ENCODE measurements around the gene TTC39A. TPM values are rescaled to one million over a fixed set of nuclear protein-coding genes. Genes with fewer than 3 reads are reported as not detected.
"Not testable (repeated sequence)": the region's sequence is repeated elsewhere in the genome, so short reads cannot be mapped to it uniquely, and the experiment has no call there.

TTC39A gene
- total and polyA plus RNA-seq, 2 of the 13 experiments (the other 11 are each of a cell fraction or from before 2014, with no cell fraction given) = 0.33 to 1.5 TPM

DNA sequence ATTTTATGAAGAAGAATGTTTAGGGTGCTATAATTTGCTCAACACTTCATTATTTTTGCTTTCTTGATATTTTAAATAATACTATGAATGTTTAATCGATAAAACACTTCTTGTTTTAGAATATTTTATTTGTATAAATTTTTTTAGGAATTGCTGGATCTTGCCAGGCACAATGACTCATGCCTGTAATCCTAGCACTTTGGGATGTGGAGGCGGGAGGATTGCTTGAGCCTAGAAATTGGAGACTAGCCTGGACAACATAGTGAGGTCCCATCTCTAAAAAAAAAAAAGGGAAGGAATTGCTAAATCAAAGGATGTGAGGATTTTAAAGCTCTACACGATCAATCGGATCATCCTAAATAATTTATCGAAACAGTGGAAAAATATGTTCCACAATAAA is 76.7 kb downstream of the TTC39A start:
- FAIRE-seq = no peak
- H3K36me3 ChIP-seq (replicated peaks in 1 of 2; ENCODE audit: control insufficient read depth in 1 of 2, insufficient read depth in 2 of 2, low read length in 2 of 2) = no peaks in the 10 kb centered on the region
- no TSS peak for BruUV-seq (replicated peaks)
- no peaks in the 10 kb centered on the region for H3K9me3 ChIP-seq (ENCODE audit: low read length)
- H3K27ac ChIP-seq (ENCODE audit: extremely low read length, insufficient read depth, low read length) = no peak overlapping the region
- peaks cover 38% of the 10 kb centered on the region for H4K20me1 ChIP-seq (ENCODE audit: insufficient read depth, low read length)
- no peak overlapping the region for H3K4me3 ChIP-seq (replicated peaks in 1 of 3; ENCODE audit: insufficient read depth in 1 of 3, low read depth in 2 of 3, low read length in 3 of 3)
- CTCF ChIA-PET (ENCODE audit: low intra/inter-chr PET ratio, low total read pairs) = no interaction called here
- H3K4me1 ChIP-seq (ENCODE audit: insufficient read depth, low read length) = peaks cover 20% of the 10 kb centered on the region
- no peak overlapping the region for H3K9ac ChIP-seq (ENCODE audit: insufficient read depth, low read depth, low read length)
- intact Hi-C loops (cut with micrococcal nuclease; ENCODE audit: unreplicated experiment) = no loop called here
- no peaks in the 10 kb centered on the region for H3K27me3 ChIP-seq (ENCODE audit: control insufficient read depth in 1 of 2, insufficient read depth in 2 of 2, low read length in 2 of 2)
- no peak overlapping the region for H3K4me2 ChIP-seq (ENCODE audit: low read depth, low read length)
- in situ Hi-C loops (cut with HindIII; ENCODE audit: extremely low pct_ligation_motif_present, low pct_unique_long_range_greater_than_20kb) = no loop called here
- TF ChIP-seq TBL1XR1 (IDR thresholded peaks at IDR 0.05; ENCODE audit: borderline replicate concordance, low read length, partially characterized antibody) (no peak), ZNF121 (CRISPR knock-in tag; IDR thresholded peaks at IDR 0.05) (0 out of 2 replicates have a peak, but pooled peaks have one; percentile 7)
- ATAC-seq = no peak
- no peak for DNase-seq (ENCODE audit: low spot score)
- POLR2A ChIA-PET = no interaction called here
- peaks cover 77% of the 10 kb centered on the region for H3K79me2 ChIP-seq (ENCODE audit: insufficient read depth, low read length)
- whole genome bisulfite sequencing (ENCODE audit: low lambda C conversion rate) = 95% methylated on average over 5 of the region's 5 CpGs
- H2AFZ ChIP-seq (ENCODE audit: low read length) = no peak overlapping the region

- no peak overlapping the region for H3K4me3 ChIP-seq (replicated peaks in 1 of 3; ENCODE audit: insufficient read depth in 1 of 3, low read depth in 2 of 3, low read length in 3 of 3)
- FAIRE-seq (no peak), ATAC-seq (no peak), DNase-seq (ENCODE audit: low spot score) (no peak)
- H2AFZ ChIP-seq (ENCODE audit: low read length) = no peak overlapping the region
- no peak for TF ChIP-seq ZC3H13 (CRISPR knock-in tag; IDR thresholded peaks at IDR 0.05)
- TF ChIP-seq MEIS2 (CRISPR knock-in tag; IDR thresholded peaks at IDR 0.05) = no peak
- TF ChIP-seq CEBPB (IDR thresholded peaks at IDR 0.05; ENCODE audit: borderline replicate concordance, low read depth, low read length) = peak; percentile 73
- TF ChIP-seq CEBPG (CRISPR knock-in tag; IDR thresholded peaks at IDR 0.05) = 0 out of 2 replicates have a peak, but pooled peaks have one; percentile 33
- POLR2A ChIA-PET = no interaction called here
- no peaks in the 10 kb centered on the region for H3K27me3 ChIP-seq (ENCODE audit: control insufficient read depth in 1 of 2, insufficient read depth in 2 of 2, low read length in 2 of 2)
- H3K36me3 ChIP-seq (replicated peaks in 1 of 2; ENCODE audit: control insufficient read depth in 1 of 2, insufficient read depth in 2 of 2, low read length in 2 of 2) = no peaks in the 10 kb centered on the region
- intact Hi-C loops (cut with micrococcal nuclease; ENCODE audit: unreplicated experiment) = no loop called here
- H3K27ac ChIP-seq (ENCODE audit: extremely low read length, insufficient read depth, low read length) = no peak overlapping the region
- H3K79me2 ChIP-seq (ENCODE audit: insufficient read depth, low read length) = peaks cover 77% of the 10 kb centered on the region
- no TSS peak for BruUV-seq (replicated peaks)
- H4K20me1 ChIP-seq (ENCODE audit: insufficient read depth, low read length) = peaks cover 45% of the 10 kb centered on the region
- no peaks in the 10 kb centered on the region for H3K9me3 ChIP-seq (ENCODE audit: low read length)
- in situ Hi-C loops (cut with HindIII; ENCODE audit: extremely low pct_ligation_motif_present, low pct_unique_long_range_greater_than_20kb) = no loop called here
- WGBS (ENCODE audit: low lambda C conversion rate) = 97% methylated on average over 6 of the region's 6 CpGs
- no peak overlapping the region for H3K9ac ChIP-seq (ENCODE audit: insufficient read depth, low read depth, low read length)
- peaks cover 27% of the 10 kb centered on the region for H3K4me1 ChIP-seq (ENCODE audit: insufficient read depth, low read length)
- CTCF ChIA-PET (ENCODE audit: low intra/inter-chr PET ratio, low total read pairs) = no interaction called here
- no peak overlapping the region for H3K4me2 ChIP-seq (ENCODE audit: low read depth, low read length)
Measured at GRCh38 chr1:51252366-51252765, 78.0 kb downstream of the TTC39A start.

GRCh38 chr1:51251165-51251564 is 79.2 kb downstream of the TTC39A start:
- FAIRE-seq; CTCF ChIA-PET (ENCODE audit: low intra/inter-chr PET ratio, low total read pairs); in situ Hi-C loops (cut with HindIII; ENCODE audit: extremely low pct_ligation_motif_present, low pct_unique_long_range_greater_than_20kb): not testable (repeated sequence)

DNA sequence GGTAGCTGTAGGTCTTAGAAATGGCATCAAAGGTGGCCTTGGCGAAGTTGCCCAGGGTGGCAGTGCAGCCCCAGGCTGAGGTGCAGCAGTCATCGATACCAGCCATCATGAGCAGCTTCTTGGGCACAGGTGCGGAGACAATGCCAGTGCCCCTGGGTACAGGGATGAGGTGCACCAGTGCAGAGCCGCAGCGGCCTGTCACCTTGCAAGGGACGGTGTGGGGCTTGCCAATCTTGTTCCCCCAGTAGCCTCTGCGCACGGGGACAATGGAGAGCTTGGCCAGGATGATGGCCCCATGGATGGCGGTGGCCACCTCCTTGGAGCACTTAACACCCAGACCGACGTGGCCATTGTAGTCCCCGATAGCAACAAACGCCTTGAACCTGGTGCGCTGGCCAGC is 79.6 kb downstream of the TTC39A start:
- in situ Hi-C loops (cut with HindIII; ENCODE audit: extremely low pct_ligation_motif_present, low pct_unique_long_range_greater_than_20kb); H3K9me3 ChIP-seq (ENCODE audit: low read length); POLR2A ChIA-PET; H3K4me2 ChIP-seq (ENCODE audit: low read depth, low read length); H3K36me3 ChIP-seq (replicated peaks in 1 of 2; ENCODE audit: control insufficient read depth in 1 of 2, insufficient read depth in 2 of 2, low read length in 2 of 2); BruUV-seq (replicated peaks); FAIRE-seq; H3K27ac ChIP-seq (ENCODE audit: extremely low read length, insufficient read depth, low read length); H3K27me3 ChIP-seq (ENCODE audit: control insufficient read depth in 1 of 2, insufficient read depth in 2 of 2, low read length in 2 of 2); H3K4me3 ChIP-seq (replicated peaks in 1 of 3; ENCODE audit: insufficient read depth in 1 of 3, low read depth in 2 of 3, low read length in 3 of 3); DNase-seq (ENCODE audit: low spot score); H3K9ac ChIP-seq (ENCODE audit: insufficient read depth, low read depth, low read length); intact Hi-C loops (cut with micrococcal nuclease; ENCODE audit: unreplicated experiment); ATAC-seq; CTCF ChIA-PET (ENCODE audit: low intra/inter-chr PET ratio, low total read pairs); H2AFZ ChIP-seq (ENCODE audit: low read length): not testable (repeated sequence)
- 100% methylated on average over 2 of the region's 14 CpGs for WGBS (ENCODE audit: low lambda C conversion rate)
- peaks cover 78% of the 10 kb centered on the region for H3K79me2 ChIP-seq (ENCODE audit: insufficient read depth, low read length)
- peaks cover 40% of the 10 kb centered on the region for H3K4me1 ChIP-seq (ENCODE audit: insufficient read depth, low read length)
- peaks cover 45% of the 10 kb centered on the region for H4K20me1 ChIP-seq (ENCODE audit: insufficient read depth, low read length)

More at GRCh38 chr1:51251165-51251564, 79.2 kb downstream of the TTC39A start:
- DNase-seq (ENCODE audit: low spot score); ATAC-seq; H3K27ac ChIP-seq (ENCODE audit: extremely low read length, insufficient read depth, low read length); H3K9me3 ChIP-seq (ENCODE audit: low read length); BruUV-seq (replicated peaks); H3K9ac ChIP-seq (ENCODE audit: insufficient read depth, low read depth, low read length); H2AFZ ChIP-seq (ENCODE audit: low read length); H3K36me3 ChIP-seq (replicated peaks in 1 of 2; ENCODE audit: control insufficient read depth in 1 of 2, insufficient read depth in 2 of 2, low read length in 2 of 2); intact Hi-C loops (cut with micrococcal nuclease; ENCODE audit: unreplicated experiment); H3K27me3 ChIP-seq (ENCODE audit: control insufficient read depth in 1 of 2, insufficient read depth in 2 of 2, low read length in 2 of 2); POLR2A ChIA-PET; H3K4me2 ChIP-seq (ENCODE audit: low read depth, low read length); H3K4me3 ChIP-seq (replicated peaks in 1 of 3; ENCODE audit: insufficient read depth in 1 of 3, low read depth in 2 of 3, low read length in 3 of 3): not testable (repeated sequence)
- Histone ChIP-seq H3K79me2 (ENCODE audit: insufficient read depth, low read length) (peaks cover 78% of the 10 kb centered on the region), H4K20me1 (ENCODE audit: insufficient read depth, low read length) (peaks cover 44% of the 10 kb centered on the region), H3K4me1 (ENCODE audit: insufficient read depth, low read length) (peaks cover 39% of the 10 kb centered on the region)
- 98% methylated on average over 20 of the region's 20 CpGs for WGBS (ENCODE audit: low lambda C conversion rate)
